SU-DHL-6 (cell line): ENCODE results near the gene ZNF74.

Source experiments
- H2AFZ ChIP-seq: fragments of 200-600 bp; sonication (generic); 2 replicates; pipeline ENCODE4 v1.6.1; 2014; ENCODE audit warnings: low read depth, mild to moderate bottlenecking, moderate library complexity, mixed read lengths, antibody characterized with exemption, low read length; ENCODE audit not compliant: severe bottlenecking
- H3F3A ChIP-seq: fragments of 200-600 bp; shearing (Covaris generic); 2 replicates; pipeline ENCODE4 v1.6.0; 2016; ENCODE audit warnings: antibody characterized with exemption, mild to moderate bottlenecking; ENCODE audit not compliant: insufficient read depth
- H3K27ac ChIP-seq: fragments of 200-600 bp; sonication (generic); 2 replicates; pipeline ENCODE4 v1.5.1; 2016; ENCODE audit warnings: low read depth, mild to moderate bottlenecking, low read length, moderate library complexity, mixed read lengths
- H3K27me3 ChIP-seq: fragments of 200-600 bp; sonication (generic), shearing (Covaris generic); 2 replicates; pipeline ENCODE4 v1.6.0; 2014; ENCODE audit warnings: mild to moderate bottlenecking, low read length
- H3K36me3 ChIP-seq: fragments of 200-600 bp; sonication (generic); 2 replicates; pipeline ENCODE4 v1.6.1; 2014; ENCODE audit warnings: mild to moderate bottlenecking, low read length, mixed read lengths
- H3K4me2 ChIP-seq: fragments of 300-600, 200-600 bp; shearing (Covaris generic), sonication (generic); 2 replicates; pipeline ENCODE4 v1.6.0; 2014; ENCODE audit warnings: low read length, low read depth, mild to moderate bottlenecking; ENCODE audit not compliant: poor library complexity, severe bottlenecking
- H3K4me3 ChIP-seq: fragments of 200-600 bp; sonication (generic); 2 replicates; pipeline ENCODE4 v1.5.1; 2014; ENCODE audit warnings: antibody characterized with exemption, low read length, mild to moderate bottlenecking, mixed read lengths; ENCODE audit not compliant: insufficient read depth, poor library complexity, severe bottlenecking
- H3K79me2 ChIP-seq: fragments of 200-600 bp; sonication (generic); 2 replicates; pipeline ENCODE4 v1.6.1; 2014; ENCODE audit warnings: mild to moderate bottlenecking, low read length, moderate library complexity; ENCODE audit not compliant: insufficient read depth
- H3K9ac ChIP-seq: fragments of 200-600 bp; sonication (generic); 2 replicates; pipeline ENCODE4 v1.7.0; 2014; ENCODE audit warnings: mild to moderate bottlenecking, low read length
- H3K9me2 ChIP-seq: fragments of 200-600 bp; sonication (generic); replicated peaks from 2 replicates; pipeline ENCODE4 v1.6.1; 2014; ENCODE audit warnings: low read length; ENCODE audit not compliant: insufficient read depth
- H3K9me3 ChIP-seq: fragments of 200-600 bp; sonication (generic); 2 replicates; pipeline ENCODE4 v1.6.1; 2014; ENCODE audit warnings: low read length, mixed read lengths; ENCODE audit not compliant: insufficient read depth
- H4K20me1 ChIP-seq: fragments of 200-600 bp; sonication (generic); 2 replicates; pipeline ENCODE4 v1.6.1; 2014; ENCODE audit warnings: low read depth, mild to moderate bottlenecking, antibody characterized with exemption, low read length, moderate library complexity, mixed read lengths
- CTCF ChIP-seq: fragments of 200-600 bp; sonication (generic); IDR thresholded peaks from one replicate; pipeline ENCODE4 v1.5.1; 2017; ENCODE audit warnings: antibody characterized with exemption, mild to moderate bottlenecking, low read length, moderate library complexity; ENCODE audit not compliant: insufficient read depth, poor library complexity, severe bottlenecking
- EZH2phosphoT487 ChIP-seq: fragments of 200-600 bp; sonication (generic), shearing (Covaris generic); conservative IDR thresholded peaks from 2 replicates; pipeline ENCODE4 v1.6.1; 2018; ENCODE audit warnings: mild to moderate bottlenecking, antibody characterized with exemption, low read length, moderate library complexity, mixed read lengths

ZNF74 gene

GRCh38 chr22:20434773-20435172 lies 40.8 kb downstream of the ZNF74 start:
- Histone ChIP-seq H2AFZ (no peak overlapping the region), H3K27ac (no peak overlapping the region), H3K4me3 (no peak overlapping the region), H3K36me3 (no peaks in the 10 kb centered on the region), H3K9ac (no peak overlapping the region), H3K4me2 (no peak overlapping the region), H3K9me3 (no peaks in the 10 kb centered on the region), H3F3A (no peaks in the 10 kb centered on the region), H3K79me2 (no peaks in the 10 kb centered on the region), H4K20me1 (no peaks in the 10 kb centered on the region), H3K9me2 (no peaks in the 10 kb centered on the region), H3K27me3 (no peaks in the 10 kb centered on the region)
- no peak for TF ChIP-seq CTCF
- TF ChIP-seq EZH2phosphoT487: no peak

GRCh38 chr22:20435436-20436306 lies 41.7 kb downstream of the ZNF74 start:
- Histone ChIP-seq H3F3A (no peaks in the 10 kb centered on the region), H3K36me3 (no peaks in the 10 kb centered on the region), H4K20me1 (no peaks in the 10 kb centered on the region), H3K9me2 (no peaks in the 10 kb centered on the region), H3K4me2 (no peak overlapping the region), H3K79me2 (no peaks in the 10 kb centered on the region), H3K4me3 (no peak overlapping the region), H3K9ac (no peak overlapping the region), H3K27ac (no peak overlapping the region), H2AFZ (no peak overlapping the region), H3K9me3 (no peaks in the 10 kb centered on the region), H3K27me3 (no peaks in the 10 kb centered on the region)
- TF ChIP-seq CTCF: no peak
- TF ChIP-seq EZH2phosphoT487: no peak

GRCh38 chr22:20436307-20436767 lies 42.4 kb downstream of the ZNF74 start:
- Histone ChIP-seq H2AFZ (no peak overlapping the region), H3K27me3 (no peaks in the 10 kb centered on the region), H3K9me3 (no peaks in the 10 kb centered on the region), H3K27ac (no peak overlapping the region), H3K36me3 (no peaks in the 10 kb centered on the region), H3K9ac (no peak overlapping the region), H3F3A (no peaks in the 10 kb centered on the region), H3K9me2 (no peaks in the 10 kb centered on the region), H3K79me2 (no peaks in the 10 kb centered on the region), H4K20me1 (no peaks in the 10 kb centered on the region), H3K4me3 (no peak overlapping the region), H3K4me2 (no peak overlapping the region)
- TF ChIP-seq CTCF: no peak
- no peak for TF ChIP-seq EZH2phosphoT487
